ENCODE data around the gene EEF1AKMT1.

GRCh38 chr13:20772401-20773131 lies 1.2 kb downstream of the EEF1AKMT1 start:
- TF ChIP-seq POLR2A (IDR thresholded peaks at IDR 0.05) = no peak
- TF ChIP-seq CTCF (IDR thresholded peaks at IDR 0.05) = no peak

All from vagina (tissue), 2 donors.